GM12878 (cell line): ENCODE results near the gene APOM. TPM values are rescaled to one million over a fixed set of nuclear protein-coding genes. Genes with fewer than 3 reads are reported as not detected.

Experiments used
- ATAC-seq: fragments of 200-7000 bp; cut with Tn5 transposase; 3 replicates; pipeline ENCODE4 v1.9.1; 2020; ENCODE audit warnings: mild to moderate bottlenecking, moderate library complexity
- BruUV-seq: library from RNA; stranded (reverse); fragments of 400-500 nt; replicated peaks from 2 replicates; lab custom pipeline; 2021; lab: Mats Ljungman, UMichigan
- CTCF ChIA-PET: fragments of 300-600 bp; sonication (Branson Sonifier 250); formaldehyde crosslinking; extraction: SDS; loops from one replicate; lab custom pipeline; 2021; ENCODE audit warnings: inconsistent platforms; lab: Yijun Ruan, JAX
- POLR2A ChIA-PET: fragments of 350-600 bp; formaldehyde crosslinking; extraction: SDS; loops from one replicate; lab custom pipeline; 2021; ENCODE audit warnings: inconsistent platforms; lab: Charles Lee
- RAD21 ChIA-PET: fragments of 300-600 bp; sonication (Branson Sonifier 250); formaldehyde crosslinking; loops from one replicate; lab custom pipeline; 2023; ENCODE audit warnings: antibody characterized with exemption; ENCODE audit not compliant: unreplicated experiment; lab: Charles Lee
- SMC1A ChIA-PET: fragments of 300-600 bp; sonication (Branson Sonifier 250); formaldehyde crosslinking; loops from one replicate; lab custom pipeline; 2023; ENCODE audit not compliant: unreplicated experiment, uncharacterized antibody; lab: Charles Lee
- DNase-seq: peaks from one replicate; pipeline ENCODE4 v3.0.0-alpha.2; 2011; ENCODE audit warnings: low read depth, low spot score
- FAIRE-seq: peaks from 3 replicates; lab custom pipeline; 2011; peaks lifted over from hg19 to GRCh38; lab: Jason Lieb, UNC
- H2AFZ ChIP-seq: 2 replicates; pipeline ENCODE4 v1.6.0; 2011; ENCODE audit warnings: low read depth, low read length, control low read depth; ENCODE audit not compliant: control insufficient read depth
- H3K27ac ChIP-seq: 2 replicates; pipeline ENCODE4 v1.5.1; 2011; ENCODE audit warnings: control low read depth; ENCODE audit not compliant: control insufficient read depth, insufficient read depth
- H3K27me3 ChIP-seq, 2 experiments: replicated peaks in 1 of 2; 2 replicates each; pipeline versions ENCODE4 v1.6.0 to v1.6.1; 2011; ENCODE audit warnings: low read length in 1 of 2; ENCODE audit not compliant: control insufficient read depth in 2 of 2, insufficient read depth in 2 of 2
- H3K36me3 ChIP-seq, 2 experiments: 2 replicates each; pipeline ENCODE4 v1.5.1; 2011; ENCODE audit warnings: low read length in 1 of 2; ENCODE audit not compliant: control insufficient read depth in 2 of 2, insufficient read depth in 2 of 2
- H3K4me1 ChIP-seq: 2 replicates; pipeline ENCODE4 v1.6.1; 2011; ENCODE audit warnings: mild to moderate bottlenecking, low read length, moderate library complexity, mixed read lengths; ENCODE audit not compliant: control insufficient read depth, insufficient read depth
- H3K4me2 ChIP-seq: 2 replicates; pipeline ENCODE4 v1.6.0; 2011; ENCODE audit warnings: control low read depth; ENCODE audit not compliant: control insufficient read depth, insufficient read depth
- H3K4me3 ChIP-seq: fragments of 200-600 bp; sonication (generic); 2 replicates; pipeline ENCODE4 v1.5.1; 2016
- H3K79me2 ChIP-seq: 2 replicates; pipeline ENCODE4 v1.6.0; 2011; ENCODE audit warnings: low read length; ENCODE audit not compliant: control insufficient read depth, insufficient read depth
- H3K9ac ChIP-seq: 2 replicates; pipeline ENCODE4 v1.8.0; 2011; ENCODE audit warnings: low read length, control low read depth, mixed read lengths; ENCODE audit not compliant: control insufficient read depth, insufficient read depth
- H3K9me3 ChIP-seq: replicated peaks from 3 replicates; pipeline ENCODE4 v1.5.1; 2011; ENCODE audit warnings: mild to moderate bottlenecking, low read length; ENCODE audit not compliant: control insufficient read depth, insufficient read depth
- H4K20me1 ChIP-seq: 2 replicates; pipeline ENCODE4 v1.6.0; 2011; ENCODE audit not compliant: control insufficient read depth, insufficient read depth
- POLR2A ChIP-seq: IDR thresholded peaks from 2 replicates; pipeline ENCODE4 v1.6.1; 2011; ENCODE audit warnings: low read depth, mild to moderate bottlenecking, low read length
- SKIL ChIP-seq: fragments of 450-650 bp; IDR thresholded peaks from 2 replicates; pipeline ENCODE4 v1.6.1; 2017; ENCODE audit warnings: mild to moderate bottlenecking, low read depth, inconsistent platforms; ENCODE audit not compliant: poor library complexity, severe bottlenecking
- SMAD5 ChIP-seq: IDR thresholded peaks from 2 replicates; pipeline ENCODE4 v1.6.1; 2016; ENCODE audit warnings: antibody characterized with exemption, low read depth
- WGBS: methylation state at CpG from one replicate; pipeline ENCODE4 v1.1.6; 2016; ENCODE audit warnings: low lambda C conversion rate; ENCODE audit not compliant: insufficient replicate concordance, insufficient coverage; ENCODE audit errors: missing lambda C conversion rate; 5-methylcytosine and 5-hydroxymethylcytosine counted together
- in situ Hi-C: fragments of 300-500 bp; cut with MboI; formaldehyde crosslinking; loops from 9 replicates; pipeline ENCODE4 v1.14.3; 2018; ENCODE audit warnings: mixed read lengths
- intact Hi-C: fragments of 100-400 bp; cut with micrococcal nuclease; formaldehyde crosslinking; loops from one replicate; pipeline ENCODE4 v1.14.2; 2022; ENCODE audit not compliant: unreplicated experiment
- polyA plus RNA-seq, 11 experiments: library from polyadenylated mRNA; depleted of rRNA in 4 of 11; unstranded in 6 of 11; stranded (reverse) in 5 of 11; fragments of >200 nt; fragmentation: Nextera tagmentation in 4 of 11; fragmentation: Illumina TruSeq in 1 of 11; extraction: Ambion mirVana in 4 of 11; extraction: Trizol in 1 of 11; gene quantifications; 1 replicate in 1 of 11; 2 replicates in 10 of 11; pipeline versions ENCODE4 v1.2.1 to v1.2.3, GENCODE V29; 2011 to 2016; ENCODE audit warnings: inconsistent platforms in 2 of 11, missing spikeins in 2 of 11, low read depth in 1 of 11
- total RNA-seq, 4 experiments: library from RNA; depleted of rRNA in 3 of 4; stranded (reverse); fragments of >200 nt in 3 of 4; fragmentation: Illumina TruSeq in 1 of 4; extraction: Trizol in 1 of 4; gene quantifications; 2 replicates each; pipeline versions ENCODE4 v1.2.1 to v1.2.3, GENCODE V29; 2013 to 2021

The APOM gene
- total and polyA plus RNA-seq, 10 of the 15 experiments (the other 5 are each of a cell fraction or from before 2014, with no cell fraction given), result 4.0 to 14.1 (median 7.1) TPM

- 87% methylated on average over 27 of the region's 27 CpGs for WGBS
- H3K9me3 ChIP-seq, result no peaks in the 10 kb centered on the region
- ChIA-PET CTCF (no interaction called here), SMC1A (interaction anchor here (1.2 to 1.8 kb wide), 3 partner anchors 14 to 194 kb away, joined by 3 to 5 read pairs (median 4); no protein-coding TSS in a partner anchor), RAD21 (no interaction called here)
- no peak overlapping the region for H3K27ac ChIP-seq
- ATAC-seq, result no peak
- H3K4me3 ChIP-seq, result no peak overlapping the region
- peaks cover 54 to 55% of the 10 kb centered on the region in 2 experiments for H3K36me3 ChIP-seq
- H3K79me2 ChIP-seq, result no peaks in the 10 kb centered on the region; the same call in 1 of the 2 replicates
- H3K27me3 ChIP-seq, result no peaks in the 10 kb centered on the region
- TF ChIP-seq SMAD5, result peak; percentile 7; the same call in 1 of the 2 replicates
- TF ChIP-seq SKIL, result no peak
- TF ChIP-seq POLR2A, result peak; percentile 36; the same call in 1 of the 2 replicates
- TF ChIP-seq, all 136 proteins: peak for 2
- Histone ChIP-seq H4K20me1 (no peaks in the 10 kb centered on the region), H3K4me1 (no peaks in the 10 kb centered on the region), H2AFZ (no peak overlapping the region), H3K4me2 (no peak overlapping the region), H3K9ac (no peak overlapping the region)
- POLR2A ChIA-PET, result interaction anchor here (1.2 kb wide), 1 partner anchor 20 kb away, joined by 3 read pairs; no protein-coding TSS in a partner anchor
- no peak for DNase-seq
- no peak for FAIRE-seq
- in situ Hi-C loops (no loop called here), intact Hi-C loops (no loop called here)
- BruUV-seq, result TSS peak; percentile 39
Measured at GRCh38 chr6:31636698-31637596, 18.7 kb upstream of the APOM start.
